ENCODE measurements around the gene SLC10A2.

DNA sequence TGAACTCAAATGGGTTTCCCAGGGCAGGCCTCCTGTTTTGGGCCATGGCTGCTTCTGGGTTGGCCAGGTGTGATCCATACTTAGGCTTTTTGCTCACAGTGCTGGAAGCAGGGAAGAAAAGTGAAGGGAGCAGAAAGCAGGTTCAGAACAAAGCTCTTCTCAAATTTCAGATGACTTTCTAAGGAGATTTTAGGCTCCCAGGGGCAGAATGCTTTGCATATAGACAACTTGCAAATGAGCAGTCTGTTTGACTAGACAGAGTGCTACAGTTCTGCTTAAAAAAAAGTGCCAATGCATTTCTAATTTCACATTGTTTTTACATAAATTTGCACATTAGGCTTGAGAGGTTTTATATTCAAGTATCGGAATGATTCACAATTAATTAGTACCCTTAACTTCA lies 2.6 kb upstream of the SLC10A2 start:
- TF ChIP-seq, protein P1, sequence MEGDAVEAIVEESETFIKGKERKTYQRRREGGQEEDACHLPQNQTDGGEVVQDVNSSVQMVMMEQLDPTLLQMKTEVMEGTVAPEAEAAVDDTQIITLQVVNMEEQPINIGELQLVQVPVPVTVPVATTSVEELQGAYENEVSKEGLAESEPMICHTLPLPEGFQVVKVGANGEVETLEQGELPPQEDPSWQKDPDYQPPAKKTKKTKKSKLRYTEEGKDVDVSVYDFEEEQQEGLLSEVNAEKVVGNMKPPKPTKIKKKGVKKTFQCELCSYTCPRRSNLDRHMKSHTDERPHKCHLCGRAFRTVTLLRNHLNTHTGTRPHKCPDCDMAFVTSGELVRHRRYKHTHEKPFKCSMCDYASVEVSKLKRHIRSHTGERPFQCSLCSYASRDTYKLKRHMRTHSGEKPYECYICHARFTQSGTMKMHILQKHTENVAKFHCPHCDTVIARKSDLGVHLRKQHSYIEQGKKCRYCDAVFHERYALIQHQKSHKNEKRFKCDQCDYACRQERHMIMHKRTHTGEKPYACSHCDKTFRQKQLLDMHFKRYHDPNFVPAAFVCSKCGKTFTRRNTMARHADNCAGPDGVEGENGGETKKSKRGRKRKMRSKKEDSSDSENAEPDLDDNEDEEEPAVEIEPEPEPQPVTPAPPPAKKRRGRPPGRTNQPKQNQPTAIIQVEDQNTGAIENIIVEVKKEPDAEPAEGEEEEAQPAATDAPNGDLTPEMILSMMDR (IDR thresholded peaks at IDR 0.05) = no peak
- no peak for TF ChIP-seq POLR2A (IDR thresholded peaks at IDR 0.05)

All from body of pancreas (tissue), 4 donors.